Inferior parietal cortex (tissue), 1 donor: ENCODE data around the gene PNMA5.
"Not testable (repeated sequence)": the region's sequence is repeated elsewhere in the genome, so short reads cannot be mapped to it uniquely, and the experiment has no call there.

ENCODE experiments used
- DNase-seq: peaks from one replicate; pipeline ENCODE4 v3.0.0-alpha.2; 2016; ENCODE audit errors: extremely low spot score

Gene PNMA5

DNA sequence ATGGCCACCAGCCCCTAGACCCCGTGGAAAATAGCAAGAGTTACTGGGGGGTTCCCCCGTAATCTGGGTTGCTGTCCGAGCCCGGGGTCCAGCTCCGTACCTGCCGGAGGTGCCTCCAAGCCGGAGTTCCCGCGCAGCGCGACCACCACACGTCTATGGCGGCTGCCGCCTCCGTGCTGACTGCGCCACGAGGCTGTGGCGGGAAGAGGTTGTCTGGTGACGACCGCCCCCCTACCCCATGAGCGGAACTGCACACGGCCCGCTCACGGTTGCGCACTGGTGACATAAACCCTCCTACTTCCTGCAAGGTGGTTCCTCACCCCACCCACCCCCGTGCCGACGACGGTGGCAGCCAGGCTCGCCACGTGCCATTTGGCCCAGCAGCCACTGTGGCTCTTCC, at the start of gene PNMA5:
TSS of gene PNMA5 (minus strand) at position 184 of the 400 bp plus-strand sequence. CDS start 2,518 bp downstream, outside the sequence.
- no peak for DNase-seq

GRCh38 chrX:153032397-153033118, 38.6 kb upstream of the PNMA5 start:
- DNase-seq: peak; percentile 67

DNA sequence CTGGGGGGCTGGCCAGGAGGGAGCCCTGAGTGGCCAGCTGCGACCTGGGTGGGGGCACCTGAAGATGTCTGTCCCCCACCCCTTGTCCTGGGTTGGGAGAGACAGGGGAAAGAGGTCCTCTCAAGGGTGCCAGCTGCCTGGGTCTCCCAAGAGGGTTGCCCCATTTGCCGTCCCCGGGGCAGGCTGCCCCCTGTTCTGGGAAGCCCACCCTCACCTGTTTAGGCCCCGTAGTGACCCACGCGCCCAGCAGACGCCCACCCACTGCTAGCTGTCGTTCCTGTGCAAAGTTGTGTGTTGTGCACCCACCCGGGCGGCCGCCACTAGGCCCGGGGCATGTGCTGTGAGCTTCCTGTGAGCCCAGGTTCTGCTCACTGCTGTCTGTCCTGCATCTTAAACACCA, 36.9 kb upstream of the PNMA5 start:
- no peak for DNase-seq

DNA sequence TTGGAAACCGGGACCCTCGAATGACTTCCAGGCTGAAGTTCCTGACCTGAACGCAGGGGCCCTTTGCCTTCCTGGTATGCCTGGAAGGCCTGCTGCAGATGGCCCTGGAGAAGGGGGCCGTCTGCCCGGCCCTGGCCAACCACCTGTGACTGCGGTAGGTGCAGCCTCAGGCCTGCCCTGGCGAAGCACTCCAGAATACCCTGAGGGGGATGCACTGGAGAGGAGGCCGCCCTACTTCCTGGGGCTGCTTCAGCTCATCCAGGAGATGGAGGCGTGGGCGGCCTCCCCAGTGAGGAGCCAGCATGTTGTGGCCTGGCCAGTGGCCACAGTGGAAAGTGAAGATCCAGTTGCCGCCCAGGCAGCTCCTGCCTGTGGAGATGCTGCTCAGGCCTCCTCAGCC, 36.0 kb upstream of the PNMA5 start:
- DNase-seq: no peak

GRCh38 chrX:153029162-153029561, 35.2 kb upstream of the PNMA5 start:
- no peak for DNase-seq

- DNase-seq: not testable (repeated sequence)
Measured at GRCh38 chrX:153028487-153028886, 34.6 kb upstream of the PNMA5 start.

- not testable (repeated sequence) for DNase-seq
Measured at GRCh38 chrX:153026501-153026900, 32.6 kb upstream of the PNMA5 start.

DNA sequence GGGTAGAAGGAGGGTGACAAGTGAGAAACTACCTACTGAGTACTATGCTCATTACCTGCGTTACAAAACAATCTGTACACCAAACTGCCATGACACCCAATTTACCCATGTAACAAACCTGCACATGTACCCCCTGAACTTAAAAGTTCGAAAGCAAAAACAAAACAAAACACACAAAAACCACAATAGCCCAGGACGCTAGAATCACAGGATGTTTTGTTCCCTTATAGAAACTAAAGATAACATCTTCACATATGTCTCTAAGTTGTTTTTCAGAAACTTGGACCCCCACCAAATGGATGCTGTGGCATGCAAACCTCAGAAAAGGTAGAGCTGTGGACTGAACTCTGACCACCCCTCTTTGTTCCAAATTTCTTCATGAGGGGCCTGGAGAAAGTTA, 25.2 kb upstream of the PNMA5 start:
- no peak for DNase-seq

DNA sequence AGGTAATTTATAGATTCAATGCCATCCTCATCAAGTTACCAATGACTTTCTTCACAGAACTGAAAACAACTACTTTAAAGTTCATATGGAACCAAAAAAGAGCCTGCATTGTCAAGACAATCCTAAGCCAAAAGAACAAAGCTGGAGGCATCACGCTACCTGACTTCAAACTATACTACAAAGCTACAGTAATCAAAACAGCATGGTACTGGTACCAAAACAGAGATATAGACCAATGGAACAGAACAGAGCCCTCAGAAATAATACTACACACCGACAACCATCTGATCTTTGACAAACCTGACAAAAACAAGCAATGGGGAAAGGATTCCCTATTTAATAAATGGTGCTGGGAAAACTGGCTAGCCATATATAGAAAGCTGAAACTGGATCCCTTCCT, 23.3 kb upstream of the PNMA5 start:
- not testable (repeated sequence) for DNase-seq

GRCh38 chrX:153004780-153005179, 10.9 kb upstream of the PNMA5 start:
- no peak for DNase-seq

DNA sequence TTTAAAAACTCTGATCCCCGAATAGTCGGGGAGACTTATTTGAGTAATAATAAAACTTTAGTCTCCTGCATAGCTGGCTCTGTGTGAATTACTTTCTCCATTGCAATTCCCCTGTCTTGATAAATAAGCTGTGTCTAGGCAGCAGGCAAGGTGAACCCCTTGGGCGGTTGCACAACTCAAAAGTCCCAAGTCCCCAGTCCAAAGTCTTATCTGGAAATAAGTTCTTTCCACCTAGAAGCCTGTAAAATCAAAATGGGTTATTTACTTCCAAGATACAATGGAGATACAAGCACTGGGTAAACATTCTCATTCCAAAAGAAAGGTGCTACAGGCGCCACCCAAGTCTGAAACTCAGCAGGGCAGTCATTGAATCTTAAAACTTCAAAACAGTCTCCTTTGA, 10.1 kb upstream of the PNMA5 start:
- no peak for DNase-seq

DNA sequence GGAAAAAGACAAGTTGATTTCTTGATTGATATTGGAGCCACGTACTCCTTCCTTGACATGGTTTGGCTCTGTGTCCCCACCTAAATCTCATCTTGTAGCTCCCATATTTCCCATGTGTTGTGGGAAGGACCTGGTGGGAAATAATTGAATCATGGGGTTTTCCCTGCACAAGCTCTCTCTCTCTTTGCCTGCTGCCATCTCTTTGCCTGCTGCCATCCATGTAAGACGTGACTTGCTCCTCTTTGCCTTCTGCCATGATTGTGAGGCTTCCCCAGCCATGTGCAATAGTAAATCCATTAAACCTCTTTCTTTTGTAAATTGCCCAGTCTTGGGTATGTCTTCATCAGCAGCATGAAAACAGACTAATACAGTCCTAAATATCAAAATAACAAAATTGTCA, 8.3 kb upstream of the PNMA5 start:
- not testable (repeated sequence) for DNase-seq

GRCh38 chrX:152997337-152997736, 3.4 kb upstream of the PNMA5 start:
- no peak for DNase-seq

- DNase-seq: no peak
Measured at GRCh38 chrX:152992115-152992514, 1.8 kb downstream of the PNMA5 start.

GRCh38 chrX:152991123-152991522, 2.8 kb downstream of the PNMA5 start:
- no peak for DNase-seq

- DNase-seq: no peak
Measured at GRCh38 chrX:152989292-152989658, 4.6 kb downstream of the PNMA5 start.

DNA sequence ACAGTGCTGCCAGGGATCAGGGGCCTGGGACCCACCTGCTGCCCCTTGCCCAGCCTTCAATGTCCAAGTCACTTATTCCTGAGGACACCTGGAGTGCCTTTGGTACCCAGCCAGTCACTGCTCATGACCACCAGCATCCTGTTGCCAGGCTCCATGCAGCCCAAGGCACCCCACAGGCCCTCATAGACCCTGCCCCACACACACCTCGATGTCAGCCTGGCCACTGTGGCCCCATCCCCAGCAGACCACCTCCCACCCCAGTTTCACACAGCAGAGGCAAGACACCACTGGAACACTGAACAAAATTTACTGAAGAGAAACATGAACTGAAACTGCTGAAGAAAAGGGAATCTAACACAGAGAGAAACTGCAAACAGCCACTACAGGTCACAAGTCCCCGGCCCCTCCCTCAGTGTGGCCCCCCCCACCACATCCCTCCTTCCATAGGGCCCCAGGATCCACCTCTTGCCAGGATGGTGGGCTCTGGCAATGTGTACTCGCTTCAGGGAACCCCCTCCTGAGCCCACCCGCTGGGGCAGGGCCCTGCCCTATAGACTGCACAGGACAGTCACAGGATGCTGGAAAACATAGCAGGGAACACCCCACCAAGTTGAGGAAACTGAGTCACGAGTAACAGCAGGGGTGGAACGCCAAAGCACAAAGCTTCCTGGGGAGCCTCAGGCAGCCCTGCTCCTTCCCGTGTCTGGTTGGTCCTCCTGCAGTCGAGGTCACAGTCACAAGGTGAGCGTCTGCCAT, 5.2 kb downstream of the PNMA5 start:
- DNase-seq: no peak

DNA sequence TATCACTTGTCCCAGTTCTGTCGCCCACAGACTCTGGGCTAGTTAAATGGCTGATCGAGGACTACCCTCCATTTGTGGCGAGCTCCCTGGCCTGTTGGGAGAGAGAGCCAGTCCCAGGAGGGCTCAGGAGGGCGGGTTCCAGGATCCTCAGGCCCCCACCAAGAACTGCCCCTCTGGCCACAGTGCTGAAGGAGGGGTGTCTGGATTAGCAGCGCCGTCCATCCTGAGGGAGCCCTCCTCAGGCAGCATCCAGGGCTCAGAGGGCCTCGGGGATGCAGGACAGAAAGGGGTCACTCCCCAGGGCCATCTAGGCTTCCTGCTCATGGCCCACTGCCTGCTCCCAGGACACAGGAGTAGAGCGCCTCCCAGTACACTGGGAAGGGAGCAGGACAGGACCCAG, 6.1 kb downstream of the PNMA5 start:
- DNase-seq: no peak

- DNase-seq: not testable (repeated sequence)
Measured at GRCh38 chrX:152987156-152987555, 6.8 kb downstream of the PNMA5 start.

GRCh38 chrX:152985383-152985782, 8.5 kb downstream of the PNMA5 start:
- not testable (repeated sequence) for DNase-seq

DNA sequence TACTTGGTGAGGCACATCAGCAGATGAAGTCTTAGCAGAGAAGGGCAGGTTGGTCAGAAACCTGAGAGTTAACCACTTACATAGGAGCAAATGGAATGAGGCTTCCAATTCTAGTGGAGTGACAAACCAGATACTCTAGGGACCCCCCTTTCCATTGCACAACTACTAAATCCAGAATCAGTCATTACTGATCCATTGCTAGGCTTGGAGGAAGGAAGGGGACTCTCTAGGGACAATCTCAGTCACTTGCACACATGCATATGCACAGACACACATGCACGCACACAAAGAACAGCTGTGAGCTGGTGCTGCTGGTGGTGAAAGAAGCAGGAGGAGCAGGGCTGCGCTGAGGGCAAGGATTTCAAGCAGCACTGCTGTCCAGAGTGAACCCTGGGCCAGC, 25.7 kb downstream of the PNMA5 start:
- DNase-seq: no peak

- no peak for DNase-seq
Measured at GRCh38 chrX:152960115-152960514, 33.8 kb downstream of the PNMA5 start.

DNA sequence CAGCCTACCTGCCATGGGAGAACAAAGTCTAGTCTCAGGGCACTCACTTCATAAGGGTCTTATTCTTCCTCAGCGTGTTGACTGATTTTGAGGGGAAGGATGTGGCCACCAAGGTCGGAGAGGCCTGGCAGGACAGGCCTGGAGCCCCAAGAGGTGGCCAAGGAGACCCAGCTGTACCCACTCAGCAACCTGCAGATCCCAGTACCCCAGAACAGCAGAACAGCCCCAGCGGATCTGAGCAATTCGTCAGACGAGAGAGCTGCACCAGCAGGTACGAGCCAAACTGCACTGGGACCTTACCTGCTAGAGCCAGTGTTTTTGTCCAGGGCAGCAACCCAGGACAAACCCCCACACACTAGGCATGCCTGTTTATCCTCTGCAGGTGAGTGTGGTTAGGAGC, 34.3 kb downstream of the PNMA5 start:
- no peak for DNase-seq
